HL-60 (cell line): ENCODE results near the gene SMG6.

Experiments
- DNase-seq, 2 experiments: peaks; one replicate each; pipeline ENCODE4 v3.0.0-alpha.2; 2010 to 2020; ENCODE audit warnings: low read depth in 1 of 2, low spot score in 1 of 2
- H3K27ac ChIP-seq: fragments of 250-450 bp; sonication (Bioruptor Pico); replicated peaks from 2 replicates; pipeline ENCODE4 v1.5.1; 2020; ENCODE audit warnings: mild to moderate bottlenecking, moderate library complexity
- H3K27me3 ChIP-seq: fragments of 250-450 bp; sonication (Bioruptor Pico); 2 replicates; pipeline ENCODE4 v1.5.1; 2021; ENCODE audit warnings: mild to moderate bottlenecking, moderate library complexity; ENCODE audit not compliant: insufficient read depth, poor library complexity, severe bottlenecking
- H3K4me3 ChIP-seq: replicated peaks from 2 replicates; pipeline ENCODE4 v1.5.1; 2011; ENCODE audit warnings: mild to moderate bottlenecking, control low read depth, low read length; ENCODE audit not compliant: insufficient read depth
- CTCF ChIP-seq: IDR thresholded peaks from one replicate; pipeline ENCODE4 v1.5.1; 2011; ENCODE audit warnings: low read length, control low read depth, inconsistent platforms; ENCODE audit not compliant: insufficient read depth
- GABPA ChIP-seq: IDR thresholded peaks from 2 replicates; pipeline ENCODE4 v1.6.1; 2012; ENCODE audit warnings: low read depth
- POLR2AphosphoS5 ChIP-seq: IDR thresholded peaks from 2 replicates; pipeline ENCODE4 v1.6.1; 2012; ENCODE audit warnings: low read depth
- REST ChIP-seq: IDR thresholded peaks from 2 replicates; pipeline ENCODE4 v1.6.1; 2012; ENCODE audit warnings: low read depth; ENCODE audit not compliant: insufficient replicate concordance
- SPI1 ChIP-seq: IDR thresholded peaks from 2 replicates; pipeline ENCODE4 v1.6.1; 2012; ENCODE audit warnings: low read depth, mild to moderate bottlenecking, borderline replicate concordance
- long read RNA-seq: library from polyadenylated mRNA; unstranded; transcript quantifications from one replicate; pipeline ENCODE4 v2.0.0, GENCODE V29; 2020

SMG6 gene
- long read RNA-seq, full-length matches to known transcripts, result 4 of 10 reads
- long read RNA-seq, partial matches to known transcripts, result 1 of 10 reads
- long read RNA-seq, other reads (novel, unspliced or antisense), result 5 of 10 reads

GRCh38 chr17:2303204-2304188, at the start of gene SMG6, which contains the start of gene SRR:
SMG6 (minus strand) TSS chr17:2303785; CDS start chr17:2303720, 65 bp downstream.
SRR (plus strand) TSS chr17:2303950; CDS start chr17:2315561, 11,611 bp downstream.
- no peaks in the 10 kb centered on the region for H3K27me3 ChIP-seq
- DNase-seq, result peak; percentile 46 to 81
- no peak for TF ChIP-seq GABPA
- 0 out of 2 replicates have a peak, but pooled peaks have one; percentile 26 for TF ChIP-seq POLR2AphosphoS5
- TF ChIP-seq SPI1, result no peak
- no peak for TF ChIP-seq CTCF
- no peak for TF ChIP-seq REST
- peak within 1 kb of the TSS; percentile 83 for H3K27ac ChIP-seq
- H3K4me3 ChIP-seq, result peak within 1 kb of the TSS; percentile 79

GRCh38 chr17:2351269-2351668, 47.7 kb upstream of the SMG6 start:
- DNase-seq, result no peak
- no peaks in the 10 kb centered on the region for H3K27me3 ChIP-seq
- no peak for TF ChIP-seq SPI1
- no peak for TF ChIP-seq GABPA
- TF ChIP-seq POLR2AphosphoS5, result no peak
- TF ChIP-seq REST, result no peak
- no peak for TF ChIP-seq CTCF
- no peak overlapping the region for H3K27ac ChIP-seq
- no peak overlapping the region for H3K4me3 ChIP-seq

GRCh38 chr17:2347805-2348685, 44.5 kb upstream of the SMG6 start:
- Histone ChIP-seq H3K27me3 (no peaks in the 10 kb centered on the region), H3K4me3 (no peak overlapping the region)

More at GRCh38 chr17:2347805-2348685, 44.5 kb upstream of the SMG6 start:
- H3K27ac ChIP-seq, result no peak overlapping the region
- no peak for DNase-seq
- no peak for TF ChIP-seq SPI1
- TF ChIP-seq CTCF, result no peak
- TF ChIP-seq POLR2AphosphoS5, result no peak
- TF ChIP-seq REST, result no peak
- TF ChIP-seq GABPA, result no peak
